Measurements from ENCODE around the gene MS4A15.
"Not testable (repeated sequence)": the region's sequence is repeated elsewhere in the genome, so short reads cannot be mapped to it uniquely, and the experiment has no call there.

MS4A15 gene, protein sequence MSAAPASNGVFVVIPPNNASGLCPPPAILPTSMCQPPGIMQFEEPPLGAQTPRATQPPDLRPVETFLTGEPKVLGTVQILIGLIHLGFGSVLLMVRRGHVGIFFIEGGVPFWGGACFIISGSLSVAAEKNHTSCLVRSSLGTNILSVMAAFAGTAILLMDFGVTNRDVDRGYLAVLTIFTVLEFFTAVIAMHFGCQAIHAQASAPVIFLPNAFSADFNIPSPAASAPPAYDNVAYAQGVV

DNA sequence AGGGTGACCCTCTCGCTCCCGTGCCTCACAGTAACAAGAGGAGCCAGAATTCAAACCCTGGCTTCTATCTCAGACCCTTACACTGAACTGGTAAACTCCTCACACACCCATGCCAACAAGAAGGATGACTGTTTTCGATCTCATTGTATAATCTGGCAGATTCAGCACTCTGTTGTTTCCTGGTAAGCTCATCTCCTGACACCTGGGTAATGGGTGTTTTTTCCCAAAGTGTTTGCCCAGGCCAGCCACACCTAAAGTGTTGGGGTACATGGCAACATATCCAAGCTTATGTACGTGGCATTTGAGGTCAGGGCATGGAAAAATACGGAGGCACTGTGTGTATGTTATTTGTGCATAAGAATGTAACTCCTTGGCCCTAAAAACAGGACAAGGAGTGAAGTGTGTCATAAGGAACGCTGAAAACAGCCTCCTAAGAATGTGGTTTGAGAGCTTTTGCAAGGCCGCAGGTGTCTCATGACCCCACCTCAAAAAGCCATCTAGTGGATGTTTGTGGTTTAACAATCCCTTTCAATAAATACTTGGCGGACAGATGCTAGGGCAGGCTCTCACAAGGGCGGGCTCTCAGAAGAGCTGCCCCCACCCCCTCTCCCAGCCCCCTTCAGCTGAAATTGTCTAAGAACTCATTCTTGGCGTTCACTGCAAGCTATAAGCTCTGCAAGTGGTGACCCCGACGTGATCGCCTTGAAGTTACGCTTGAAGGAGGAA lies at the start of gene MS4A15:
TSS of gene MS4A15 (plus strand) at position 561 of the 726 bp plus-strand sequence. CDS start 6,867 bp downstream, outside the sequence.
- peak; percentile 86 for DNase-seq

DNA sequence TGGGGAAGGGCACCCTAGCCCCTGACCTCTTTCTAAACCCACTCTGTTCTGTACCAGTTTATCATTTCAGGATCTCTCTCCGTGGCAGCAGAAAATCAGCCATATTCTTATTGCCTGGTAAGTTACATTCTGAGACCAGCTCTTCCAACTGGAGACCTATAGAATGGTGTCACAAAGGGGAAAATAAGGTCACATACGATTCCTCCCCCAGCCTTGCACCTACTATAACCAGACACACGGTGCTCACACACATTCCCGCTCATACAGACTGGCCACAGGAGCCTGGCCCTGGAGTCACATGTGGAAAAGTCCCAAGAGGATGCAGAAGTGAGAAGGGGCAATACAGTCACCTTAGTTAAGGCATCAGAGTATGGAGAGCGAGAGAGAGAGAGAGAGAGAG lies 49.7 kb upstream of the MS4A15 start:
- DNase-seq = no peak

DNA sequence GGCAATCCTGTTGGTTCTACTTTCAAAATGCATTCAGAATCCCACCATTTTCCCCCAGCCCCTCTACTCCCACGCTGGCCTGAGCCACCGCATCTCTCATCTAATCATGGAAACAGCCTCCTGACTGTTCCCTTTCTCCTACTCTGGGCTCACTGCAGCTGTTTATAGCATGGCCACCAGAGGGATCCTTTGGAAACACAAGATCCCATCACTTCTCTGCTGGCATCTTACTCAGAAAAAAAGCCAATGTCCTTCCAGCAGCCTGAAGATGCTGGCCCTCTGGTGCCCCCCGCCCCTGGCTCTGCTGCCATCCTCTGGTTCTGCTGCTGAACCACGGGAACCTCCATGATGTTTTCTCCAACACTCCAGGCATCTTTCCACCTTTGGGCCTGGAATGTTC lies 46.2 kb upstream of the MS4A15 start:
- no peak for DNase-seq

DNA sequence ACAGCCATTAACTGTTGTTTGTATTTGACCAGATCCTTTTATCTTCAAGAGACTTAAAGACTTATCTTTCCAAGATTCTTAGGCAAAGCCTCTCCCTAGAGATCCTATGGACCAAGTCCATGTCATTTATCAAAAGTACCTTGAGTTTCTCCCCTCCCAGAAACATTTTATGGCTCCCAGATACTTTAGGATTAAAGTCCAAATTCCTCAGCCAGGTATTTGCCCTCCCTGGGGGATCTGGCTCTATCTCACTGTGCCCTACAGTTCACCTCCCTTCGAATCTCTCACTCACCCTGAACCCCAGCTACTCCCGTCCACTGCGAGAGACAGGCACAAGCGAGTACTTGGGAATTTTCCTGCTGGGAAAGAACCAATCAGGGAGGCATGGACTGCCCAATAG lies 45.4 kb upstream of the MS4A15 start:
- no peak for DNase-seq

DNA sequence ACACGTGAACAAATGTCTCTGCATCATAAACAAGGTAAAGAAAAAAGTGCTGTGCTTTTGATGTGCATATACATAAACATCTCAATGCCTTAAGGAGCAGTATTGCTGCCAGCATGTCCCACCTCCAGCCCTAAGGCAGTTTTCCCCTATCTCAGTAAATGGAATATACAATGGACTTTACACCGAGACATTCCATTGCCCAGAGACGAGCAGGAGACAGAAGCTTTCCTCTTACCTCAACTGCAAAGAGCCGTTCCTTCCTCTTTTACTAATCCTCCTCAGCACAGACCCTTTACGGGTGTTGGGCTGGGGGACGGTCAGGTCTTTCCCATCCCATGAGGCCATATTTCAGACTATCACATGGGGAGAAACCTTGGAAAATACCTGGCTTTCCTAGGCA lies 43.2 kb upstream of the MS4A15 start:
- DNase-seq = not testable (repeated sequence)

DNA sequence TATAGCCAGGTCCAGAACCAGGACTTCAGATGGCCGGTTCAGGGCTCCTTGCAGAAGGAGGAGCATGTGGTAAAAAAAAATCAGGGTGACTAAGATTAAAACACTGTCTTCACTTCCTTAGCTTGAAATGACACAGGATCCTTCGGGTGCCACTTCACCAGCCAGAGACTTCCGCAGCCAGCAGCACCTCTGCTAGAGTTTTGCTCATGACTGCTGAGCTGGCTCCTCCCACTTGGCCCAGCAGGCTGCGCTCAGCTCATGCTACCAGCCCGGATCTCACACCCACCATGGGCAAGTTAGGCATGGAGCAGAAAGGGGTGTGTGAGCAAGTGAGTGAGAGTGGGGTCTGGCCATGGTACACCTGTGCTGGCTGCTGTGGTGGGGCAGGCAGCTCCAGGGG lies 38.7 kb upstream of the MS4A15 start:
- no peak for DNase-seq

DNA sequence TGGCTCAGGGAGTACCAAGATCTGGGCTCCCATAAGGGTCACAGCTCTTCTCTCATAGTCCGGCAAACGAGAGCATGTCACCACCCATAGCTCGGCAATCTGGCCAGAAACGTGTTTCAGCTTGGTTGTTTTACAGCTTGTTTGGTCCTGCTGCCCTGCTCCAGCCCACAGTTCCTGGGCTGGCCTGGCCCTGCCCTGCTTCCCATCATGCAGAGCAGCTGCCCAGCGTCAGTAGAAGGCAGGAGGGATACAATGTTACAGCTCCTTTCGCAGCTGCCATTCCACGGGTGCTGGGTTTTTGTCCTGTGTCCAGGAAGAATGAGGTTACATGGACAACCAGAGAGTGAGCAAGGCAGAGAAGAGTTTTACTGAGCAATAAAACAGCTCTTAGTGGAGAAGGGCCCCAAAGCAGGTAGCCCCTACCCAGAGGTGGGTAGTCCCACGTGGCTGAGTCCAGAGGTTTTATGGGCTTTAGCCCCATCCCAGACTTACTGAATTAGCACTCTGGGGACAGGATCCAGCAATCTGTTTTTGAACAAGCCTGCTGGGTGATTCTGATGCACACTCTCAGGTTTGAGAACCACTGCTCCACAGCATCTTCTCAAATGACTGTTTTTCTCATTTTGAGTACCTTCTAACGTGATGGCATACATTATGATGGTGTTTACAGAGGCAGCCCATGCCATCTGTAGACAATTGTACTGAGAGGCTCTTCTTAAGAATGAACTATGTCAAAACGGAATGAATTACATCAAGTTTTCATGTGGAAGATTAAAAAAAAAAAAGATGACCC lies 37.9 kb upstream of the MS4A15 start:
- DNase-seq = no peak

DNA sequence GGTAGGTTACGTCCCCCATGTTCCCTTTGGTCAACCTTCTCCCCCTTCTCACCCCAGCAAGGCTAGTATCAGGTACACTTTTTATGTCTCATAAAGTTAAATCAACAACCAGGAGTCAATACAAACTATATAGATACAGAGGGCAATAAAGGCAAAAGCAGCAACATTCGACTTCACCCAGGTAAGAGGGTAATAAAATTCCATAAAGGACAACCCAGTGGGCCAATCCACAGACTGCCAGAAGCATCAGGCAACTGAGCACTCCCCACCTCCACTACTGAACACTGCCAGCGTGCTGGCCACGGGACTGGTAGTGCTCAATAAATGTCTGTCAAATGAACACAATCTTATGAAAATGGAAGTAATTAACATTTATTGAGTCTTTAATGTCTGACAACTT lies 37.3 kb upstream of the MS4A15 start:
- no peak for DNase-seq

DNA sequence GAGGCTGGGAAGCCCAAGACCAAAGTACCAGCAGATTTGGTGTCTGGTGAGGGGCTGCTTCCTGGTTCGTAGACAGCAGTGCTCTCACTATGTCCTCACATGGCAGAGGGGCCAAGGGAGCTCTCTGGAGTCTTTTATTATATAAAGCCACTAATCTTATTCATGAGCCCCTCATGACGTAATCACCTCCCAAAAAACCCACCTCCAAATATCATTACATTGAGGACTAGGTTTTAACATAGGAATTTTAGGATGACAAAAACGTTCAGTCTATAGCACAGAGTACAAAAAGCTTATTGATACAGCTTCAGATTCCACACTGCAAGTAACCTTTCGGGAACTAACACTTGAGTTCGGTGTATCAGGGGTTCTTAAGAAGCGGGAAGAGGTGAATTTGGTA lies 36.2 kb upstream of the MS4A15 start:
- DNase-seq = no peak

DNA sequence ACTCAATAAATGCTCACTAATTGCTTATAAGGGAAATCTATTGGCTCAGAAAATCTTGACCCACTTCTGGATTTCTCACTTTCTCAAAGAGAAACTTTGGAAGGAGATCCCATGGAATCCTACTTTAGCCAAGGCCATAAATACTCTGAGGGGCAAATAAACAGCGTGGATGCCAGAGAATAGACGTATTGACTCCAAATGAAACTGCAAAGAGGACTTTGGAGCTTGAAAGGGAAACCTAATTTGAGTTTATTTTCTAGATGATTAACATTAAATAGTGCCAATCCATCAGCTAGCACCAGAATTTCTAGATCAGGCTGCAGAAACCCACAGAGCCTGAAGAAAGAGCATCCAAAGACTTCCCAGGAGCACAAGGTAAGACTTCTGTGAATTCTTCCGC lies 32.2 kb upstream of the MS4A15 start, which contains the start of gene MS4A18:
TSS of gene MS4A18 (plus strand) at position 301 of the 400 bp plus-strand sequence.
- no peak for DNase-seq

DNA sequence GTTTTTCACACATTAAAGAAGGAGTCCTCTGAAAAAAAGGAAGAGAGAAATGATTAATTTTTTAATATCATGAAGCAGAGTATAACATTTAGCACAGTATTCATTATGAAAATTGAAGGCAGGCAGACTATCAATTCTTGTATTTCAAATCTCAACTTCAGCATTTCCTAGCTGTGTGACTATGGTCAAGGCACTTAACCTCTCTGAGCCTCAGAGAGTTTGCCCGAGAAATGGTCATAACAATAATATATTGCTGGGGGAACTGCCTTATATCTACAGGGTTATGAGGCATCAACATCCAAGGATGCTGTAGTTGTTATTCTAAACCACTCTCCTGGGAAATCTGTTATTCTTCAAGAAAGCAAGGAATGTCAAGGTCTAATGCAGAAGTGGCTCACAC lies 31.1 kb upstream of the MS4A15 start:
- no peak for DNase-seq

DNA sequence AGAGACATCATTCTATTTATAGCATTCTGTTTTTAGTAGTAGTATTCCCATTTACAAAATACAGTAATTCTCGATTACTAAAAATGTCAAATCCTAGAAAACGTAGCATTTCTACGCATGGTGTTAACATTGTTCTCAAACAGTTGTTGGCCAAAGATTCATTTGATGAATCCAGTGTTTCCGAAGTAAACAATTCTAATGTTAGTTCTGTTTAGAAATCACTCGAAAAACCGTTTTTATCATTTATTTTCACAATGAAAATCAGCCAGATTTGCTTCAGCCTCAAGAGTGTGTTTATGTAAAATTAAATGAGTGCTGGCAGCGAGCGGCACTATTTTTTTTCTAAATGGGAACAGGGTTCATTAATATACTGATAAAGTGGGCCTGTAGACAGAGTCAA lies 25.1 kb upstream of the MS4A15 start:
- no peak for DNase-seq

DNA sequence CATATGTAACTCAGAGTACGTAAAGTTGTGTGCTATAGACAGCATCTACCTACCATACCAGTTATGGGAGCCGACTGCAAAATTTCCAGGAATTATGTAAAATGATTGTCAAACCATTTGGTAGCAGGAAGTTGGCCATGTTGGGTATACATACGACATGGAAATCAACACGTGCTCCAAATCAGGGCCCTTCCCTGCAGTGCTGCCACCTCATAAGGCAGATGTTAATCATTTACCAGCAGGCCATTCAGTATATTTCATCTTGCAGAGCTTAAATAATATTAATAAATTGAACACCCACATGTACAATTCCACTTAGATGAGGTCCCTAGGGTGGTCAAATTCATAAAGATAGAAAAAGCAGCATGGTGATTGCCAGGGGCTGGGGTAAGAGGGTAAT lies 22.4 kb upstream of the MS4A15 start:
- DNase-seq = no peak

DNA sequence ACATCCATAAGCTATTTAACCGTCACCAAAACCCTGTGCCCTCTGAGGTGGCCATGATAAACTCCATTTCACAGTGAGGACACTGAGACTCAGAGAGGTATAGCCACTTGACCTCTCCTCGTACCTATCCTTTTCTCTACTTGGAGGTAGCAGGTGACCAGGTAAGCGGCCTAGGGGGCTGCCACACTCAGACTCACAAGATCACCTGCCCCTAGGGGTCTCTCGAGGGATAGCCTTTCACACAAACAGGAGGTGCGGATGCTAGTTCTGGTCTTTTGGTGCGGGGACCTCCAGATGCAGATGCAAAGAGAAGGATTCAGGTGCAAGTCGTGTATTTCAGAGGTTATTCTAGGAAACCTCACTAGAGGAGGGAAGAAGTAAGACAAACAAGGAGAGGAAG lies 17.6 kb upstream of the MS4A15 start:
- no peak for DNase-seq

DNA sequence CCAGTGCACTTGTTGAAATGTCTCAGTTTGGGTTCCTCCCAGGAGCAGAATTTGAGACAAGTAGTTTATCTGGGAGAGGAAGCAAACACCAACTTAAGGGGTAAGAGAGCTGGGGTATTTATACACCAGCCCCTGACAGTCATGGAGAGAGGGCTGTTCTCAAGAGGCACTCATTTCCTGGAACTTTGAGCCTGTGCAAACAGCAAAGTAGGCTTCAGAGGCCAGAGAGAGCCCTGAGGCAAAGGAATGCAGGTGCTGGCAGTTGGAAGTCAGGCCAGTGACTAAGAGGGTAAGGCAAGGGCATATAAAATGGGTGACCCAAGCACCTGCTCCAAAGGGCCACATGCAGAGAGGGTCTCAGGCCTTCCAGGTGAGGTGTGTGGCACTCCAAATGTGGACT lies 16.1 kb upstream of the MS4A15 start:
- DNase-seq = no peak

DNA sequence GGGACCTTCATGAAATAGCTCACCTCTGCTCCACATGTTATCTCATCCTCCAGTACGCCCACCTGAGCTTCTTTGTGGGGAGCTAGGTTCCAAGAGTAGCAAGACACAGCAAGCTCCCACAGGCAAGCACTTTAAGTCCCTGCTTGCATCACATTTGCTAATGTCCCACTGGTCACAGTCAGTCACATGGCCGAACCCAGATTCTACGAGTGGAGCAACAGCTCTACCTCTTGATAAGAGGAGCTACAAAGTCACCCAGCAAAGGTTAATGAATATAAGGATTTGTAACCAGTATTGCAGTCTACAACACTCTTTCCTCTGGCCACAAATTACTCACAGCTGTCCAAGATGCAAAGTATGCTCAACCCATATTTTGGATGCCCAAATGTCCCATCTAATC lies 15.2 kb upstream of the MS4A15 start:
- DNase-seq = no peak

DNA sequence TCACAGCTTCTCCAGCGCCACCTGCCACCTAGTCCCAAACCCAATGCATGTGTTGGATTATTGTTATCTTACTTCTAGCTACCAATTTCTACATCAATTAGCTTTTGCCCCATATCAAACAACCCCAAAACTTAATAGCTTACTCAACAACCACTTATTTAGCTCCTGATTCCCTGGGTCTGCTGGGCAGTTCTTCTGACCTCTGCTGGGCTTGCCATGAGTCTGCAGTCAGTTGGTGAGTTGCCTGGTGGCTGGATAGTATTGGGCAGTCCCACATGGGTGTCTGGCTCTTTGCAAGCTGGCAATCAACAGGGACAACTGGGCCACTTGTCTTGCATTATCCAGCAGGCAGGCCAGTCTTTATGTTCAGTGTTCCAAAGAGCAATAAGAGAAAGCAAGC lies 13.6 kb upstream of the MS4A15 start:
- DNase-seq = no peak

DNA sequence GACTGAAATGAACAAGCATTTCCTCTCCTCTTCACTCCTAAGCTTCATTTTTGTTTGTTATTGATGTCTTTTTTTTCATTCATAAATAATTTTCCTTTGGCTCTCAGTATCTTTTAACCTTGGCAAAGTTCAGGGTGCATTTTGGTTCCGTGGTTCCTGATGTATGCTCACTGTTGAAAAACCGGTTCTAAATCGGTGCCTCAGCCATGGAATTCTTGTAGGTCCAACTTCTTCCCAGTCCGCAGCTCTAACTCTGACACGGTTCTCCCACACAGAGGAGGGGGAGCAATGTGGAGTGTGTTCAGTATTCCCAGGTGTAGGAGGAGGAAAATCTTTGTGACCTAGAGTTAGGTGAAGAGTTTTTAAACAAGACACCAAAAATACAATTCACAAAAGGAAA lies 12.6 kb upstream of the MS4A15 start:
- DNase-seq = no peak

DNA sequence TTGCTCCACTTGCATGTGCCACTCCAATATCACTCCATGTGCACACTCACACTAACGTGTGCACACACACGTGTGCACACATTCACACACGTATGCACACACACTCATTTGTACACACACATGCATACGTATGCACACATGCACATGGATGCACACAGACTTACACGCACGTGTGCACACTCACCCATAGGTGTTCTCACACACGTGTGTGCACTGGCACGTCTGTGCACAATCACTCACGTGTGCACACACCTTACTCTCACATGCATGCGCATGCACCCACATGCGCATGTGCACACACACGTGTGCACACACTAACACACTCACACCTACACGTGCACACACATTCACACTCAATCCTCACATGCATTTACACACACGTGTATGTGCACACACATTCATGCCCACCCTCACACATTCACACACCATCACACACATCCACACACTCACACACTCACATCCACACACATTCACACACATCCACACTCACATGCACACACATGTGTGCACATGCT lies 9.3 kb upstream of the MS4A15 start:
- no peak for DNase-seq

DNA sequence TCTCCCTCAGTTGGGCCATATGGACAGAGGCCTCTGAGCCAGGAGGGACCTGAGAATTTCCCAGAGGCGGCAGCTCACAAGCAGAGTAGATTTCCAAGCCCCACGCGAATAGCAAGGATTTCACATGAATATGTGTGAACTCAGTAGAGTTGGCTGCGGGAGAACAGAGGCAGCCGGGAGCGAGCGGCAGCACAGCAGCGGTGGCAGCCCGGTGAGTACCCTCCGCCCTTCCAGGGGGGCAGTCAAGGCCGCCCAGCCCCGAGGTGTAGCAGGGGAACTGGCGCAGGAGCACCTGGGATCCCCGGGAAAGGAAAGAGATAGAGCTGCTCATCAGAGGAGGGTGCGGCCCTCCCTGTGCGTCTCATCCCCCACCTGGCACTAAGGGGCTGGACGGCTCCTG lies 8.4 kb upstream of the MS4A15 start:
- no peak for DNase-seq

DNA sequence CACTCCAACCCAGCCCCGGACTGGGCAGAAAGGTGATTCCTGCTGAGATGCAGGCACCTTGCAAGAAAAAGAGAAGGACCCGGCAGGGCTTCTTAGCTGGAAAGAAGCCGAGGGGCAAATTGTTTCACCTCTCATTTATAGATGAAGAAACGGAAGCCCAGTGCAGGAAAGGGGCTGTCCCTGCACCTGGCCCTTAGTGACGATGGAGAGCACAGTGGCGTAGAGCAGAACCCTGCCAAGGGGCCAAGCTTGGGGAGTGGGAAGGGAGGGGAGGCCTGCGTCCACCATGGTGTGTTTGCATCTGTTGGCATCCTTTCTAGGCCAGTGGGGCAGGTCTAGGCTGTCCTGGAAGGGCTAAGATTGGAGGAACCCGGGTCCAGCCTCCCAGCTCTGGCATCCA lies 7.8 kb upstream of the MS4A15 start:
- no peak for DNase-seq

DNA sequence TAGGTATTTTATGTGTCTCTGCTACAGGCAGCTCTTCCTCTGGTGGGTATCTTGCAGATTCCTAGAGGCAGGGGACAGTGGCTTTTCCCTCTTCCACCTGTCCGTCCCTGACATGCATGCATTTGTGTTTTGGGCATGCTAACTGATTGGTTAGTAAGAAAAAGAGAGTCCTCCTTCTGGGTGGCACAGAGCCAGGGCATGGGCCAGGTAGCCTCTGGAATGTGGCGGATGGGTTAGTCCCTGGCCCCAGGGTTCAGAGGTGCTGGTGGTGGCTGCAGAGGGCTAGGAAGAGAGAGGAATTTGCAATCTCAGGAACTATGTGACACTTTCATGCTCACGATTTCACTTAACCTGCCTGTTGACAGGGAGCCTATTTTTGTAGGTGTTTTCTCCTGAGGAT lies 5.8 kb upstream of the MS4A15 start:
- no peak for DNase-seq

DNA sequence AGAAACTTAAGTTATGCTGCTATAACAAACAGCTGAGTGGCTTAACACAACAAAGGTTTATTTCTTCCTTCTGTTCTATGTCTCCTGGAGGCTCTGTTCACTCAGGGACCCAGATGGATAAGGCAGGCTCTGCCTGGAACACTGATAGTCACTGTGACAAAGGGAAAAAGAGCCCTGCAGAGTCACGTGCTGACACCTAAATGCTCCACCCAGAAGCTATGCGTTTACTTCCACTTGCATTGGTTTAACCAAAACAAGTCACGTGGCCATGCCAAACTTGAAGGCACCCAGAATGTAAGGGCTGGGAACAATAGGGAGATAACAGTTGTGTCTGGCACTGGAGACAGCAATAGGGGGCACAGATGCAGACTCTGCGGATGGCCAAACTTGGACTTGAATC lies 3.4 kb upstream of the MS4A15 start:
- no peak for DNase-seq

DNA sequence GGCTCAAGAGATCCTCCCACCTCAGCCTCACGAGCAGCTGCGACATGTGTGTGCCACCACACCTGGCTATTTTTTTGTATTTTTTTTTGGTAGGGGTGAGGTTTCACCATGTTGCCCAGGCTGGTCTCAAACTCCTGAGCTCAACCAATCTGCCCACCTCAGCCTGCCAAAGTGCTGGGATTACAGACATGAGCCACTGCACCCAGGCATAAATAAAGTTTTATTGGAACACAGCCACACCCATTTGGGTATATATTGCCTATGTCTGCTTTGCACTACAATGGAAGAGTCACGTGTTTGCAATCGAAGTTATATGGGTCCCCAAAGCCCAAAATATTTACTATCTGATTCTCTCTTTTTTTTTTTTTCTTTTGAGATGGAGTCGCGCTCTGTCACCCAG lies 1.8 kb upstream of the MS4A15 start:
- no peak for DNase-seq

All from NCI-H2029 treated with DMSO at 0.1 percent for 48 hours (cell line).